Neural progenitor cell (in vitro differentiated cells): ENCODE data around the gene MLN.

ENCODE experiments used
- CTCF ChIP-seq: fragments of 200-600 bp; sonication (generic); IDR thresholded peaks from 2 replicates; pipeline ENCODE4 v1.5.1; 2017; ENCODE audit warnings: antibody characterized with exemption, mild to moderate bottlenecking
- EZH2 ChIP-seq: fragments of 200-600 bp; sonication (generic); IDR thresholded peaks from 2 replicates; pipeline ENCODE4 v1.6.1; 2017; ENCODE audit warnings: antibody characterized with exemption, mild to moderate bottlenecking, moderate library complexity
- EZH2phosphoT487 ChIP-seq: fragments of 200-600 bp; sonication (generic); IDR thresholded peaks from 2 replicates; pipeline ENCODE4 v1.6.1; 2017; ENCODE audit warnings: antibody characterized with exemption

GRCh38 chr6:33819021-33819420, 15.2 kb upstream of the MLN start:
- TF ChIP-seq CTCF (no peak), EZH2 (no peak), EZH2phosphoT487 (no peak)
